ENCODE measurements around the gene ZGLP1.

ZGLP1 gene

DNA sequence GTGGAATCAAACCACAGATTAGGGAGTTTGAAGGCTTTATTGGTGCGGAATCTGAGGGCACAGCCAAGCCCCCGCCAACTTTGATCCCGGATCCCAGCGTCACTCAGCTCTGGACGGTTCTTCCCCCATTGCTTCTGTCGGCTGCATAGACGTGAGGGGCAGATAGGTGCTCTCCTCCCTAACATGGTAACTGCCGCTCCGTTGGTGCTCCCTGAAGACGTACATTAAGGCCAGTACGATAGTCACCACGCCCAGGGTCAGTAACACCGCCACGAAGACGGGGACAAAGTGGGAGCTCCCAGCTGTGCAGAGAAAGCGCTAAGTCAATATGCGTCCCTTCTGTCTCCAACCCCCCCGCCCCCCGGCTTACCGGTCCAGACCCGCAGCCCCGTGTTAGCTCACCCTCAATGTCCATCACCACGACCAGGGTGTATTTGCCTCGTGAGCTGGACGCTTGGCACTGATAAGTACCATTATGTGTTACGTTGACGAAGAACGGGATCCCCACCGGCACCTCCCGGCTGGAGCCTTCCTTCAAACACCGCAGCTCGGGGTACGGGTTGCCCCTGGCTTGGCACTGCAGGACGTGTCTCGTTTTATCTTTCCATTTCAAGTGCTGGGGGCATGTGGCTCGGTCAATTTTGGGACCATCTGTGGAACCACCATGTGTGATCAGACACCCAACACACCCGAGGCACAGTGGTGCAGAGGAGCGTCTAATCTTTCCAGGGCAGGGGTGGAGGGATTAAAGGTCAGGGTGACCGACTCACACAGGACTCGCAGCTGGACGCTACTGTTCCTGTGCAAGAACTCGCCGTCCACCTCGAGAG lies 24.4 kb upstream of the ZGLP1 start:
- Histone ChIP-seq H3K27ac (ENCODE audit: low read length) (no peak overlapping the region; the same call in 1 of the 2 replicates), H2AFZ (ENCODE audit: low read length) (peak overlapping the region; percentile 27)
- TF ChIP-seq EZH2 (optimal IDR thresholded peaks at IDR 0.05; ENCODE audit: low read depth, low read length), result no peak

DNA sequence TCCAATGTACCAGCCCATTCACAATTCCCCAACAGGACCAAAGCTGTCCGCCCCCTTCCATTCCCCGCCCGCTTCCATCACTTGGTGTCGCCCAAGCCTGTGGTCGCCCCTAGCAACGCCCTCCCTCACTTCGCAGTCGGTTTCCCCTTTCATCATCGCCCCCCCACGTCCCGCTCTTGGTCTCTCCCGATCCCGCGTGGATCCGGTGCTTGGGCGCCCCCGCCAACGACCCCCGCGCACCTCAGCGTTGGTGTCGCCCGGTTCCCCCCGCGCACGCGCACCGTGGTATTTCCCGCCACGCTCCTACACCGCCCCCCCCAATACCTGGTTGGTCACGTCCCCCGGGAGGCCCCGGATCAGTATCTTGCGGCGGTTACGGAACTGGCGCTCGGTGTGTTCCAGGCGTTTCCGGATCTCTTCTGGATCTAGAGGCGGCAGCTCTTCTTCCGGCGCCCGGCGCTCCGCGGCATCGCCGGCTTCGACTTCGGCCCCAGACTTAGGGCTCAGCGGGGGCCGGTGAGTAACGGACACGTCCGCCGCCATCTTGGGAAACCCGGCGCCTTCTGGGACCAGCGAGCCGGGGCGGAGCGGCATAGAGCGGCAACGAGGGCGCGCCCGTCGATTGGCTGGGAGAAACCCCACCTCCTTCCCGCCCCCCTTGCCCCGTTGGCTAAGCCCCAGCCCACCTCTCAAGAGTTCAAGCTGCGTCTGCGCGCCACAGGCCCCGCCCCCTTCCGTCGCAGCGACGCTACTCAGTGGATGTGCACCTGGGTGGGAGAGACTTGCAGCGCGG lies 23.5 kb upstream of the ZGLP1 start, which contains the start of gene RAVER1:
Gene RAVER1 (minus strand): TSS at position 565 of the 793 bp plus-strand sequence. CDS start 22 bp downstream, at position 543.
- Histone ChIP-seq H3F3A (ENCODE audit: insufficient read depth, low read length) (no peaks in the 10 kb centered on the region), H3K27me3 (replicated peaks; ENCODE audit: insufficient read depth, low read length) (no peaks in the 10 kb centered on the region), H3K27ac (ENCODE audit: low read length) (peak within 1 kb of the TSS; percentile 69; the same call in 1 of the 2 replicates), H3K9me3 (replicated peaks; ENCODE audit: insufficient read depth, low read length) (no peaks in the 10 kb centered on the region), H3K9me2 (replicated peaks; ENCODE audit: insufficient read depth, low read length) (no peaks in the 10 kb centered on the region), H4K20me1 (ENCODE audit: insufficient read depth, low read length) (no peaks in the 10 kb centered on the region), H3K4me3 (ENCODE audit: low read length) (peak within 1 kb of the TSS; percentile 92), H3K4me2 (ENCODE audit: low read depth, low read length) (peak within 1 kb of the TSS; percentile 80), H3K36me3 (replicated peaks; ENCODE audit: insufficient read depth, low read length) (peaks cover 3% of the 10 kb centered on the region; the same call in 1 of the 2 replicates), H3K9ac (ENCODE audit: low read length) (peak within 1 kb of the TSS; percentile 91), H3K79me2 (ENCODE audit: low read length) (peaks cover 69% of the 10 kb centered on the region), H3K4me1 (ENCODE audit: low read length) (0 out of 2 replicates have a peak, but pooled peaks cover 3% of the 10 kb centered on the region), H2AFZ (ENCODE audit: low read length) (peak within 1 kb of the TSS; percentile 76)
- TF ChIP-seq, protein P1, sequence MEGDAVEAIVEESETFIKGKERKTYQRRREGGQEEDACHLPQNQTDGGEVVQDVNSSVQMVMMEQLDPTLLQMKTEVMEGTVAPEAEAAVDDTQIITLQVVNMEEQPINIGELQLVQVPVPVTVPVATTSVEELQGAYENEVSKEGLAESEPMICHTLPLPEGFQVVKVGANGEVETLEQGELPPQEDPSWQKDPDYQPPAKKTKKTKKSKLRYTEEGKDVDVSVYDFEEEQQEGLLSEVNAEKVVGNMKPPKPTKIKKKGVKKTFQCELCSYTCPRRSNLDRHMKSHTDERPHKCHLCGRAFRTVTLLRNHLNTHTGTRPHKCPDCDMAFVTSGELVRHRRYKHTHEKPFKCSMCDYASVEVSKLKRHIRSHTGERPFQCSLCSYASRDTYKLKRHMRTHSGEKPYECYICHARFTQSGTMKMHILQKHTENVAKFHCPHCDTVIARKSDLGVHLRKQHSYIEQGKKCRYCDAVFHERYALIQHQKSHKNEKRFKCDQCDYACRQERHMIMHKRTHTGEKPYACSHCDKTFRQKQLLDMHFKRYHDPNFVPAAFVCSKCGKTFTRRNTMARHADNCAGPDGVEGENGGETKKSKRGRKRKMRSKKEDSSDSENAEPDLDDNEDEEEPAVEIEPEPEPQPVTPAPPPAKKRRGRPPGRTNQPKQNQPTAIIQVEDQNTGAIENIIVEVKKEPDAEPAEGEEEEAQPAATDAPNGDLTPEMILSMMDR (IDR thresholded peaks at IDR 0.05; ENCODE audit: low read length), result no peak
- TF ChIP-seq EZH2 (optimal IDR thresholded peaks at IDR 0.05; ENCODE audit: low read depth, low read length), result no peak
- TF ChIP-seq EZH2phosphoT487 (IDR thresholded peaks at IDR 0.05; ENCODE audit: low read length), result no peak
- DNase-seq, result peak; percentile 98

More for the DNA sequence above, 24.4 kb upstream of the ZGLP1 start:
- Histone ChIP-seq H3K27me3 (replicated peaks; ENCODE audit: insufficient read depth, low read length) (no peaks in the 10 kb centered on the region), H3F3A (ENCODE audit: insufficient read depth, low read length) (no peaks in the 10 kb centered on the region), H3K4me2 (ENCODE audit: low read depth, low read length) (peak overlapping the region; percentile 71), H4K20me1 (ENCODE audit: insufficient read depth, low read length) (no peaks in the 10 kb centered on the region), H3K4me3 (ENCODE audit: low read length) (peak overlapping the region; percentile 92), H3K9me3 (replicated peaks; ENCODE audit: insufficient read depth, low read length) (no peaks in the 10 kb centered on the region), H3K79me2 (ENCODE audit: low read length) (peaks cover 69% of the 10 kb centered on the region), H3K36me3 (replicated peaks; ENCODE audit: insufficient read depth, low read length) (peaks cover 3% of the 10 kb centered on the region; the same call in 1 of the 2 replicates), H3K9me2 (replicated peaks; ENCODE audit: insufficient read depth, low read length) (no peaks in the 10 kb centered on the region), H3K9ac (ENCODE audit: low read length) (peak overlapping the region; percentile 91; the same call in 1 of the 2 replicates), H3K4me1 (ENCODE audit: low read length) (peaks cover 8% of the 10 kb centered on the region; the same call in 1 of the 2 replicates)
- no peak for DNase-seq

DNA sequence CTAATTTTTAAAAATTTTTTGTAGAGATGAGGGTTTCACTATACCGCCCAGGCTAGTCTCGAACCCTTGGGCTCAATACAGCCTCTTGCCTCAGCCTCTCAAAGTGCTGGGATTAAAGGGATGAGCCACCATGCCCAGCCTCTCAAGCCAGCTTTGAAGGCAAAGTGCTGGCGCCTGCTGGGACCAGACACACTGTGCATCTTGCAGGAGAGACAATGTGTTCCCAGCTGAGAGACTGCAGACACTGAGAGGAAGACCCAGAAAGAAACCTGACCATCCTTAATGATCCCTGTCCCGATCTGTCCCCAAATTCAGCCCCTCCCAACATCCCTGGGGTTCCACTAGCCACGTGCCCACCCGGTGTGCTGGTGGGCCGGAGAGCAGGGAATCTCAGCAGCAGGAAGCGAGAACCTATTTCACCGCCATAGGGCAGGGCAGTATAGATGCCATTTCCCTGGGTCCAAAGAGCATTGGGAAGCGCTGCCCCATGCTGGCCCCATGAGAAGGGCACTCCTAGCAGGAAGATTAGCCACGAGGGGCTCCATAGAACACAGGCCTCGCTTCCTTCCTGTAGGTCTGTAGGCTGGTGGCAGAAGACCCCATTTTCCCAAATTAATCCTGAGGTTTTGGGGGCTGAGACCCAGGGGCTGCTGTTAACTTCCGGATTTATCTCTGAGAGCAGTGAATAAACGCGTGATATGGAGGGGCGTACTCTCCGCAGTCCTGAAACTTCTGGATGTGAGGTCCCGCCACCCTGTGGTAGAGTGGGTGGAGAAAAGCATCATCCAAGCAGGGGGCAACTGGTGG lies 22.7 kb upstream of the ZGLP1 start:
- Histone ChIP-seq H3K9me2 (replicated peaks; ENCODE audit: insufficient read depth, low read length) (no peaks in the 10 kb centered on the region), H3K4me3 (ENCODE audit: low read length) (peak overlapping the region; percentile 92), H3K27me3 (replicated peaks; ENCODE audit: insufficient read depth, low read length) (no peaks in the 10 kb centered on the region), H3K4me2 (ENCODE audit: low read depth, low read length) (peak overlapping the region; percentile 80), H3K36me3 (replicated peaks; ENCODE audit: insufficient read depth, low read length) (peaks cover 11% of the 10 kb centered on the region; the same call in 1 of the 2 replicates), H3K27ac (ENCODE audit: low read length) (peak overlapping the region; percentile 69; the same call in 1 of the 2 replicates), H4K20me1 (ENCODE audit: insufficient read depth, low read length) (no peaks in the 10 kb centered on the region), H3K9ac (ENCODE audit: low read length) (peak overlapping the region; percentile 91), H3F3A (ENCODE audit: insufficient read depth, low read length) (no peaks in the 10 kb centered on the region), H3K4me1 (ENCODE audit: low read length) (0 out of 2 replicates have a peak, but pooled peaks cover 3% of the 10 kb centered on the region), H3K79me2 (ENCODE audit: low read length) (peaks cover 76% of the 10 kb centered on the region), H2AFZ (ENCODE audit: low read length) (no peak overlapping the region), H3K9me3 (replicated peaks; ENCODE audit: insufficient read depth, low read length) (no peaks in the 10 kb centered on the region)
- TF ChIP-seq EZH2phosphoT487 (IDR thresholded peaks at IDR 0.05; ENCODE audit: low read length), result no peak
- TF ChIP-seq, protein P1 (IDR thresholded peaks at IDR 0.05; ENCODE audit: low read length), result no peak
- TF ChIP-seq EZH2 (optimal IDR thresholded peaks at IDR 0.05; ENCODE audit: low read depth, low read length), result no peak
- DNase-seq, result no peak
